Suprapubic skin (tissue), 4 donors: ENCODE data around the gene CHN2. TPM values are rescaled to one million over a fixed set of nuclear protein-coding genes. Genes with fewer than 3 reads are reported as not detected.

Experiments
- DNase-seq, 2 donors: peaks; one replicate each; pipeline ENCODE4 v3.0.0-alpha.2; 2019; ENCODE audit warnings: low spot score in 2 of 2
- H3K27ac ChIP-seq: fragments of 200-600 bp; sonication (generic); one replicate; pipeline ENCODE4 v1.5.1; 2019
- H3K27me3 ChIP-seq: fragments of 200-600 bp; sonication (generic); one replicate; pipeline ENCODE4 v1.5.1; 2019
- H3K36me3 ChIP-seq: fragments of 200-600 bp; sonication (generic); one replicate; pipeline ENCODE4 v1.5.1; 2019
- H3K4me1 ChIP-seq: fragments of 200-600 bp; sonication (generic); one replicate; pipeline ENCODE4 v1.5.1; 2019
- H3K4me3 ChIP-seq: fragments of 200-600 bp; sonication (generic); one replicate; pipeline ENCODE4 v1.5.1; 2019; ENCODE audit warnings: mild to moderate bottlenecking
- H3K9me3 ChIP-seq: fragments of 200-600 bp; sonication (generic); one replicate; pipeline ENCODE4 v1.5.1; 2019
- EP300 ChIP-seq: sonication (generic); formaldehyde crosslinking; IDR thresholded peaks from one replicate; pipeline ENCODE4 v1.6.1; 2017; ENCODE audit warnings: antibody characterized with exemption
- POLR2A ChIP-seq, 2 donors: fragments of 450-650 bp; IDR thresholded peaks; one replicate each; pipeline ENCODE4 v1.6.1; 2017; ENCODE audit warnings: antibody characterized with exemption in 2 of 2, mild to moderate bottlenecking in 2 of 2, moderate library complexity in 2 of 2
- POLR2AphosphoS5 ChIP-seq, 3 donors: sonication (generic); formaldehyde crosslinking; IDR thresholded peaks; one replicate each; pipeline ENCODE4 v1.6.1; 2017; ENCODE audit warnings: antibody characterized with exemption in 3 of 3
- WGBS: methylation state at CpG from one replicate; pipeline ENCODE4 v1.1.5; 2018; 5-methylcytosine and 5-hydroxymethylcytosine counted together
- total RNA-seq, 4 donors: library from RNA; depleted of rRNA; stranded (reverse); fragments of >200 nt; gene quantifications; one replicate each; pipeline ENCODE4 v1.1.0, GENCODE V29; 2016
- TF ChIP-seq, protein P1 (sequence below), 2 donors: fragments of 200-600 bp in 1 of 2; fragments of 450-650 bp in 1 of 2; sonication (generic) in 1 of 2; IDR thresholded peaks; one replicate each; pipeline ENCODE4 v1.5.1; 2016 to 2019; ENCODE audit warnings: antibody characterized with exemption in 2 of 2, mild to moderate bottlenecking in 1 of 2, moderate library complexity in 1 of 2

Gene CHN2
- total RNA-seq, 4 donors from 2014 or later, result 3.3 to 9.6 (median 6.2) TPM

DNA sequence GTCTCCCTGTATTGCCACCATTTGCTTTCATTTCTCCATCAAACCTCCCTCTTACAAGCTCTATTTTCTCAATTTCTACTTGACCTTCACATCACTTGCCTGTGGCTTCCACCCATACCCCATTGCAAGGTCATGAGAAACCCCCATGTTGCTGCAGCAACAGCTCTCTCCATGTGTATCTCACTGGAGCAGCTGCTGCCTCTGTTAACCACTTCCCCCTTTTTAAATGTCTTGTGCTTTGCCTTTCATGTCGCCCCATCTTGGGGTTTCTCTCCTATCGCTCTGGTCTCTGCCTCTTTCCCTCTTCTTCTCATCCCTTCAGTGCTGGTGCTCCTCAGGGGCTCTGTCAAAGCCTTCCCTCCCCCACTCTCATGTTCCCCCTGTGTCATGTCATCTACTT, 148.8 kb downstream of the CHN2 start:
- WGBS, result 80% methylated on average over 2 of the region's 2 CpGs
- no peak for DNase-seq
- Histone ChIP-seq H3K27ac (no peak overlapping the region), H3K4me3 (no peak overlapping the region), H3K9me3 (no peaks in the 10 kb centered on the region), H3K4me1 (no peaks in the 10 kb centered on the region), H3K27me3 (no peaks in the 10 kb centered on the region), H3K36me3 (no peaks in the 10 kb centered on the region)
- TF ChIP-seq POLR2A (IDR thresholded peaks at IDR 0.05), result no peak
- TF ChIP-seq, protein P1, sequence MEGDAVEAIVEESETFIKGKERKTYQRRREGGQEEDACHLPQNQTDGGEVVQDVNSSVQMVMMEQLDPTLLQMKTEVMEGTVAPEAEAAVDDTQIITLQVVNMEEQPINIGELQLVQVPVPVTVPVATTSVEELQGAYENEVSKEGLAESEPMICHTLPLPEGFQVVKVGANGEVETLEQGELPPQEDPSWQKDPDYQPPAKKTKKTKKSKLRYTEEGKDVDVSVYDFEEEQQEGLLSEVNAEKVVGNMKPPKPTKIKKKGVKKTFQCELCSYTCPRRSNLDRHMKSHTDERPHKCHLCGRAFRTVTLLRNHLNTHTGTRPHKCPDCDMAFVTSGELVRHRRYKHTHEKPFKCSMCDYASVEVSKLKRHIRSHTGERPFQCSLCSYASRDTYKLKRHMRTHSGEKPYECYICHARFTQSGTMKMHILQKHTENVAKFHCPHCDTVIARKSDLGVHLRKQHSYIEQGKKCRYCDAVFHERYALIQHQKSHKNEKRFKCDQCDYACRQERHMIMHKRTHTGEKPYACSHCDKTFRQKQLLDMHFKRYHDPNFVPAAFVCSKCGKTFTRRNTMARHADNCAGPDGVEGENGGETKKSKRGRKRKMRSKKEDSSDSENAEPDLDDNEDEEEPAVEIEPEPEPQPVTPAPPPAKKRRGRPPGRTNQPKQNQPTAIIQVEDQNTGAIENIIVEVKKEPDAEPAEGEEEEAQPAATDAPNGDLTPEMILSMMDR (IDR thresholded peaks at IDR 0.05), result no peak
- TF ChIP-seq EP300, result no peak
- no peak for TF ChIP-seq POLR2AphosphoS5 (IDR thresholded peaks at IDR 0.05)

DNA sequence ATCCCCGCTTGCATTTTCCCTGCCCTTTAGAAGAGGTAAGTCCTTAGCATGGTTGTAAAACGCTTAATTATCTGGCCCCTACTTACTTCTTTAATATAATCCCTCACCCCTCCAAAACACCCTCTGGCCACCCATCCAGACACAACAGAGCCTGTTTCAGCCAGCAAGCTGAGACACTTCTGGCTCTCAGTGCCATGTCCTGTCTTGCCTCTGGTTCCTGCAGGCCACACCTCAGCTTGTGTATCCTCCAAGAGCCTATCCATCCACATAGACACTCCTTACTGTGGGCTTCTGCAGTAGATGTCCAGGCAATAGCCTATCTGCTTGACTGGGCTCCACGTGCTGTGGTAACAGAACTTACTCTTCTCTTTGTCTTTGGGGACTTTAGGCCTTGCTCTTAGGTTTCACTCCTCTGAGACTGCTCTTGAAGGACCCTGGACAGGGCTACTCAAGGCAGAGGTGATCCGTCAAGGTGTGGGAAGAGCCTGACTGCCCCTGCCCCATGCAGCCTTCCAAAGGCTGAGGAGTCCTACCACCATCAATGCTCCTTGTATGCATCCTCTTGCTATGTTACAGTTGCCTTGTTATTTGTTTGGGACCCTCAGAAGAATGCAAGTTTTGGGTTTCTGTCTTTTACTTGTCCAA, 149.9 kb downstream of the CHN2 start:
- no peaks in the 10 kb centered on the region for H3K36me3 ChIP-seq
- H3K4me1 ChIP-seq, result no peaks in the 10 kb centered on the region
- H3K27me3 ChIP-seq, result no peaks in the 10 kb centered on the region
- H3K4me3 ChIP-seq, result no peak overlapping the region
- TF ChIP-seq POLR2AphosphoS5 (IDR thresholded peaks at IDR 0.05), result no peak
- TF ChIP-seq POLR2A (IDR thresholded peaks at IDR 0.05), result no peak
- TF ChIP-seq, protein P1 (IDR thresholded peaks at IDR 0.05), result no peak
- no peak for TF ChIP-seq EP300
- 81% methylated on average over 3 of the region's 4 CpGs for WGBS
- no peaks in the 10 kb centered on the region for H3K9me3 ChIP-seq
- no peak for DNase-seq
- no peak overlapping the region for H3K27ac ChIP-seq

DNA sequence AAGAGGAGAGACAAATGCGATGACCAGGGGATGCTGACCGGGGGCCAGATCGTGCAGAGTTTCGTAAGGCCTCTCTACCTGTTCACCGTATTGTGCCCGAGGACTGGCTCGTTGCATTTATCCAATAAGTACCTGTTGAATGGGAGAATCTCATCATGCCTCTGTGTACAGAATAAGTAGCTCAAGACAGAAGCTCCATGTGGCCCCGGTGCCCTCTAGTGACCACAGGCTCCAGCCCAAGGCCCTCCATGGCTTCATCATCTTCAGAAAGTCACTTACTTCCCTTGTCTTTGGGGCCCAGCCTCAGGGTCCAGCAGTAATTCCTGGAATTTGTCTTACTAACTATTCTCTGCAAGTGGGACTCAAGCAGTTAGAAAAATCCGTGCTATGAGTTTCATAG, 151.0 kb downstream of the CHN2 start:
- no peak for DNase-seq
- no peak for TF ChIP-seq POLR2AphosphoS5 (IDR thresholded peaks at IDR 0.05)
- TF ChIP-seq, protein P1 (IDR thresholded peaks at IDR 0.05), result peak in 1 of 2 donors; percentile 28
- Histone ChIP-seq H3K27me3 (no peaks in the 10 kb centered on the region), H3K27ac (no peak overlapping the region), H3K4me3 (no peak overlapping the region), H3K9me3 (no peaks in the 10 kb centered on the region), H3K36me3 (no peaks in the 10 kb centered on the region), H3K4me1 (no peaks in the 10 kb centered on the region)
- 79% methylated on average over 9 of the region's 9 CpGs for WGBS

DNA sequence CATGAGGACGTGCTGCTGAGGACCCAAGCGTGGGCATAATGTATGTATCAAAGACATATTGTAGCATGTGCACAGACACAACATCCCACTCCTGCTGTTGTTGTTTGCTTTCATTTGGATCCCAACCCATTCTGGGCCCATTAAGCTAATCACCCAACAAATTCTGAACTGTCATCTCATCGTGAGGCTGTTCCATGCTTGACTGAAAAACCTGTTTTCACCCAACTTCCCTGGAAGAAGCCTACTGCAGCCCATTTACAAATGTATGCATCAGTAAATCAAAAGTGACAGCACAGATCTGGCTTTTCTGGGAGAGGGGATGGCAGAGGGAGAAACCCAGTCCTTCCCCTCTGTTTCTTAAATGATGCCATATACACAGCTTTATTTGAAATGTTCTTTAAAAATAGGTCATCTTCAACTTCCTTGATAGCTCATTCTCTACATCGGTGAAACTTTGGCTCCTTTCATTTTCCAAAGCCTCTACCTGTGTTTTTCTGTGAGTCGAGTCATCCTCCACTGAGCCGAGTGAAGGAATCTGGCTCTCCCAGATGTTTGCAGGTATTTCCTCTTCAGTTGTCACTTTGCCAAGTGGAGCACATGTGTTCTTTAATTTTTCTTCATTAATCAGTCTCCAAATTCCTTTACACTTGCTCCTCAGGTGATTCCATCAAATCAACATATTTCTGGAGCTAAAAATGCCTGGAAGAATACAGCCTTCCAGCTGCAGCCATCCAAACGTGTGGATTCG, 151.8 kb downstream of the CHN2 start:
- H3K27ac ChIP-seq, result no peak overlapping the region
- 53% methylated on average over 8 of the region's 8 CpGs for WGBS
- H3K4me3 ChIP-seq, result no peak overlapping the region
- no peaks in the 10 kb centered on the region for H3K36me3 ChIP-seq
- TF ChIP-seq POLR2A (IDR thresholded peaks at IDR 0.05) (no peak), EP300 (no peak), POLR2AphosphoS5 (IDR thresholded peaks at IDR 0.05) (no peak)
- TF ChIP-seq, protein P1 (IDR thresholded peaks at IDR 0.05), result no peak
- no peaks in the 10 kb centered on the region for H3K9me3 ChIP-seq
- no peaks in the 10 kb centered on the region for H3K4me1 ChIP-seq
- DNase-seq, result no peak
- H3K27me3 ChIP-seq, result no peaks in the 10 kb centered on the region

DNA sequence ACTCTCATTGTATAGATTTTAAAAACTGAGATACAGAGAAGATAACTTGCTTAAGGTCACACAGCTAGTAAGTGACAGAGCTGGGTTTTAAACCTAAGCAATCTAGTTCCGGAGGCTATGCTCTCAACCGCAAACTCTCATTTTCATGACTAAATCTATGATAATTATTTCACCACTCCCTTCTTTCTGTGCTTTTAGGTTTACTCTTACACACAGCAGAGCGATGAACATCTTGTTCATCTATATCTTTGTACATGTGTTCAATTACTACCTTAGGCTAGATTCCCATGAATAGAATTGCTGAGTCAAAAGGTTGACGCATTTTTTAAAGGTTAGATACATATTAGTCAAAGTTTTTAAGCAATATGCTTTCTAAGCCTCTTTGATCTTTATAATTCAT, 154.8 kb downstream of the CHN2 start:
- Histone ChIP-seq H3K4me1 (no peaks in the 10 kb centered on the region), H3K36me3 (no peaks in the 10 kb centered on the region), H3K9me3 (no peaks in the 10 kb centered on the region), H3K27ac (no peak overlapping the region), H3K4me3 (no peak overlapping the region), H3K27me3 (peaks cover 8% of the 10 kb centered on the region)
- WGBS, result 46% methylated on average over 4 of the region's 4 CpGs
- TF ChIP-seq EP300 (no peak), POLR2A (IDR thresholded peaks at IDR 0.05) (no peak), POLR2AphosphoS5 (IDR thresholded peaks at IDR 0.05) (no peak)
- TF ChIP-seq, protein P1 (IDR thresholded peaks at IDR 0.05), result no peak
- DNase-seq, result no peak
